HG02884 (cell line): ENCODE data around the gene TNNT1.
"Not testable (repeated sequence)": the region's sequence is repeated elsewhere in the genome, so short reads cannot be mapped to it uniquely, and the experiment has no call there.

Experiments used
- ATAC-seq: cut with Tn5 transposase; IDR thresholded peaks from one replicate; pipeline ENCODE4 v1.9.1; 2021; ENCODE audit warnings: mild to moderate bottlenecking, moderate library complexity; ENCODE audit not compliant: unreplicated experiment

The TNNT1 gene

GRCh38 chr19:55149078-55150003, at the start of gene TNNT1:
TNNT1 (minus strand) TSS chr19:55149206; CDS start chr19:55147157, 2,049 bp downstream.
- no peak for ATAC-seq

GRCh38 chr19:55198651-55199050, 49.6 kb upstream of the TNNT1 start:
- ATAC-seq = no peak

- ATAC-seq = no peak
These were observed 48.5 kb upstream of the TNNT1 start for GRCh38 chr19:55197528-55197927.

GRCh38 chr19:55196803-55197202, 47.8 kb upstream of the TNNT1 start:
- no peak for ATAC-seq

GRCh38 chr19:55193481-55193880, 44.5 kb upstream of the TNNT1 start:
- no peak for ATAC-seq

- ATAC-seq = no peak
These were observed 40.4 kb upstream of the TNNT1 start for GRCh38 chr19:55189403-55189835.

- no peak for ATAC-seq
These were observed 39.6 kb upstream of the TNNT1 start for GRCh38 chr19:55188625-55189024.

- ATAC-seq = no peak
These were observed 37.1 kb upstream of the TNNT1 start for GRCh38 chr19:55186080-55186479.

GRCh38 chr19:55181740-55182139, 32.7 kb upstream of the TNNT1 start:
- ATAC-seq = no peak

- ATAC-seq = no peak
These were observed 30.8 kb upstream of the TNNT1 start, which contains the start of gene SYT5 for GRCh38 chr19:55179606-55180484. SYT5 (minus strand) TSS chr19:55180289; CDS start chr19:55179041, 1,248 bp downstream.

GRCh38 chr19:55178781-55179599, 30.0 kb upstream of the TNNT1 start:
- peak; percentile 76 for ATAC-seq

- ATAC-seq = no peak
These were observed 27.1 kb upstream of the TNNT1 start for GRCh38 chr19:55176076-55176475.

GRCh38 chr19:55175117-55175867, 26.3 kb upstream of the TNNT1 start:
- ATAC-seq = no peak

- ATAC-seq = no peak
These were observed 25.6 kb upstream of the TNNT1 start for GRCh38 chr19:55174425-55175116.

GRCh38 chr19:55173714-55174409, 24.9 kb upstream of the TNNT1 start:
- no peak for ATAC-seq

GRCh38 chr19:55173186-55173713, 24.2 kb upstream of the TNNT1 start:
- no peak for ATAC-seq

GRCh38 chr19:55172741-55173140, 23.7 kb upstream of the TNNT1 start:
- no peak for ATAC-seq

GRCh38 chr19:55172318-55172717, 23.3 kb upstream of the TNNT1 start:
- ATAC-seq = not testable (repeated sequence)
